Small intestine (tissue), 7 donors: ENCODE measurements around the gene PRM1. TPM values are rescaled to one million over a fixed set of nuclear protein-coding genes. Genes with fewer than 3 reads are reported as not detected.

Source experiments
- DNase-seq, 2 donors: peaks; one replicate each; pipeline versions ENCODE4 v3.0.0 to v3.0.0-alpha.2; 2013
- FAIRE-seq: peaks from 2 replicates; lab custom pipeline; 2012; peaks lifted over from hg19 to GRCh38; lab: Jason Lieb, UNC
- H3K27ac ChIP-seq, 3 donors: one replicate each; pipeline ENCODE4 v1.5.1; 2013; ENCODE audit warnings: low read length in 2 of 3, mild to moderate bottlenecking in 2 of 3, control low read depth in 1 of 3, inconsistent platforms in 1 of 3, low read depth in 1 of 3, moderate library complexity in 1 of 3
- H3K27me3 ChIP-seq, 3 donors: one replicate each; pipeline ENCODE4 v1.6.1; 2013; ENCODE audit warnings: low read length in 3 of 3, inconsistent platforms in 1 of 3; ENCODE audit not compliant: control insufficient read depth in 3 of 3, insufficient read depth in 3 of 3
- H3K36me3 ChIP-seq, 3 donors: one replicate each; pipeline ENCODE4 v1.6.1; 2013; ENCODE audit warnings: low read length in 3 of 3, inconsistent platforms in 1 of 3, low read depth in 1 of 3, mild to moderate bottlenecking in 1 of 3, moderate library complexity in 1 of 3; ENCODE audit not compliant: control insufficient read depth in 3 of 3, insufficient read depth in 2 of 3
- H3K4me1 ChIP-seq, 3 donors: one replicate each; pipeline ENCODE4 v1.6.1; 2013; ENCODE audit warnings: low read length in 2 of 3, inconsistent platforms in 1 of 3, low read depth in 1 of 3, mild to moderate bottlenecking in 1 of 3, moderate library complexity in 1 of 3; ENCODE audit not compliant: control insufficient read depth in 3 of 3, insufficient read depth in 2 of 3
- H3K4me3 ChIP-seq, 3 donors: one replicate each; pipeline ENCODE4 v1.5.1; 2013; ENCODE audit warnings: low read length in 3 of 3, control low read depth in 1 of 3, inconsistent platforms in 1 of 3, low read depth in 1 of 3, mild to moderate bottlenecking in 1 of 3, moderate library complexity in 1 of 3
- H3K9me3 ChIP-seq, 2 donors: one replicate each; pipeline ENCODE4 v1.6.1; 2013; ENCODE audit warnings: low read depth in 1 of 2, low read length in 1 of 2; ENCODE audit not compliant: control insufficient read depth in 2 of 2, insufficient read depth in 1 of 2
- WGBS, 3 donors: extraction: QIAGEN DNeasy Blood & Tissue Kit; methylation state at CpG; one replicate each; pipeline ENCODE4 v1.1.7; 2013; 5-methylcytosine and 5-hydroxymethylcytosine counted together
- polyA plus RNA-seq, 4 donors: library from polyadenylated mRNA; stranded (reverse) in 3 of 4; unstranded in 1 of 4; fragments of 200-250 nt in 3 of 4; fragments of 120-200 nt in 1 of 4; gene quantifications; one replicate each; pipeline versions ENCODE4 v1.2.1 to v1.2.3, GENCODE V29; 2013
- donor health status: healthy with polysubstance abuse.
- donor health status: control.
- donor health status: control.
- donor health status: Bipolar disorder and iron deficiency.
- donor health status: healthy.

PRM1 gene
- polyA plus RNA-seq, 4 donors = not detected

DNA sequence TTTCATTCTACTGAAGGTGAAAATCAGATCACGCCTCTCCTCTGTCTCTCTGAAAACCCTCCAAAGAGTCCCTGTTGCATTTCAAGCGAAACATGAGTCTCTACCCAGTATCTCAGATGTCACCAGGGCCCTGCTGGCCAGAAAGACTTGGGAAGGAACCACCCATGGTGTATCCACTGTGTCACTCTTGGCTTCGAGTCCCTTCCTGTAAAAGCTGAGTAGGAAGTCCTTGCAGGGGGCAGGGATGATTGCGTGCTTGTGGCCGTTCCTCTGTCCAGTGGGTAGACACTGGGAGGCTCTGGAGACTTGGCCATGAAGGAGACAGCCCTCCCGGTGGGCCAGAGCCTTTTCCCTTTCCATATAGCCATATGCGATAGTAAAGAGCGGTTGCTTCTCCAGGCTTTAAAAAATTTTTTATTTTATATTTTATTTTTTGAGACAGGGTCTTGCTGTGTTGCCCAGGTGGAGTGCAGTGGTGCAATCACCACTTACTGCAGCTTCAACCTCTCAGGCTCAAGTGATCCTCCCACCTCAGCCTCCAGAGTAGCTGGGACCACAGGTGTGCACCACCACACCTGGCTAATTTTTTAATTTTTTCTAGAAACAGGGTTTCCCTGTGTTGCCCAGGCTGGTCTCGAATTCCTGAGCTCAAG is 45.1 kb upstream of the PRM1 start:
- H3K27ac ChIP-seq = no peak overlapping the region
- H3K36me3 ChIP-seq = no peaks in the 10 kb centered on the region
- no peak for FAIRE-seq
- H3K27me3 ChIP-seq = no peaks in the 10 kb centered on the region
- no peaks in the 10 kb centered on the region for H3K9me3 ChIP-seq
- H3K4me1 ChIP-seq = no peaks in the 10 kb centered on the region
- DNase-seq = no peak
- WGBS, 3 donors = 79 to 94% (median 89%) methylated on average over 9 of the region's 9 CpGs
- no peak overlapping the region for H3K4me3 ChIP-seq

- H3K4me1 ChIP-seq = no peaks in the 10 kb centered on the region
- FAIRE-seq = no peak
- 81 to 88% (median 82%) methylated on average over 10 of the region's 10 CpGs for WGBS, 3 donors
- no peaks in the 10 kb centered on the region for H3K36me3 ChIP-seq
- no peak for DNase-seq
- H3K9me3 ChIP-seq = no peaks in the 10 kb centered on the region
- no peak overlapping the region for H3K4me3 ChIP-seq
- H3K27me3 ChIP-seq = no peaks in the 10 kb centered on the region
- H3K27ac ChIP-seq = no peak overlapping the region
Observed at GRCh38 chr16:11325404-11326083, 44.4 kb upstream of the PRM1 start.

DNA sequence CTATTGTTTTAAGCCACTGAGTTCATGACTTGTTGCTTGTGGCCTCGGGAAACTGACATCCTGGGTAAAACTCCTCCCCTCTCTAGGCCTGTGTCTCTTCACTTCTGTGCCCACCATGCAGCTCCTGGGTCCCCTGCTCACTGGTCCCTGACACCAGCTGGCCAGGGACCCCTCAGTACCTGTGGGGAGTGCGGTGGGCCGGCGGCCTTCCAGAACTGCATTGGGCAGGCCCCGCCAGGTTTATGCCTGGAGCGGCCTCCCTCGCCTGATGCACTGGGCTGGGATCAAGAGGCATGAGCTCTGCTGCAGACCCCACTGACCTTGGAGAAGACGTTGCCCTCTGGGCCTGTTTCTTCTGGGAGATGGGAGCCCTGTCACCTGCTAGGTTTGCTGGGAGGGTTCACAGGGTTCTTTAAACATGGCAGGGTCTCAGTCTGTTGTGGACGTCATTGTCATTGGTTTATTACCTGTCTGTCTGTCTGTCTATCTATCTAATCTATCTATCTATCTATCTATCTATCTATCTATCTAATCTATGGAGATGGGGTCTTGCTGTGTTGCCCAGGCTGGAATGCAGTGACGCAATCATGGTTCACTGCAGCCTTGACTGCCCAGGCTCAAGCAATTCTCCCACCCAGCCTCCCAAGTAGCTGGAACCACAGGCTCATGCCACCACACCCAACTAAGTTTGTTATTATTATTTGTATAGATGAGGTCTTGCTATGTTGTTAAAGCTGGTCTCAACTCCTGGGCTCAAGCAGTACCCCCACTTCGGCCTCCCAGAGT is 42.6 kb upstream of the PRM1 start:
- Histone ChIP-seq H3K4me3 (no peak overlapping the region), H3K27me3 (no peaks in the 10 kb centered on the region), H3K36me3 (no peaks in the 10 kb centered on the region), H3K4me1 (no peaks in the 10 kb centered on the region), H3K27ac (no peak overlapping the region), H3K9me3 (no peaks in the 10 kb centered on the region)
- FAIRE-seq = no peak
- 90 to 92% (median 91%) methylated on average over 11 of the region's 11 CpGs for WGBS, 3 donors
- DNase-seq = no peak

GRCh38 chr16:11322823-11323222 is 41.7 kb upstream of the PRM1 start:
- no peak for FAIRE-seq

DNA sequence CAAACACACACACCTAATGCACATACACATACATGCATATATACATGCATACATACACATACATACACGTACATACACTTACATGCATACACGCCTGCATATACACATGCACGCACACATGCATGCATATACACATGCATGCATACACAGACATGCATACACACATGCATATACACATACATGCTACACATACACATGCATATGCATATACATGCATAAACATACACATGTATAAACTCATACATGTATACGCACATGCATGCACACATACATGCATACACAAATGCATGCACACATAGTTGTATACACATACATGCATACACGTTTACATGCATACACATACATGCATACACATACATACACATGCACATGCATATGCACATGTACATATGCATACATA is 40.5 kb upstream of the PRM1 start:
- Histone ChIP-seq H3K27ac (no peak overlapping the region), H3K4me3 (no peak overlapping the region), H3K36me3 (no peaks in the 10 kb centered on the region), H3K27me3 (no peaks in the 10 kb centered on the region), H3K9me3 (no peaks in the 10 kb centered on the region), H3K4me1 (no peaks in the 10 kb centered on the region)
- WGBS, 3 donors = 82 to 93% (median 84%) methylated on average over 5 of the region's 5 CpGs
- DNase-seq (no peak), FAIRE-seq (no peak)

More at GRCh38 chr16:11322823-11323222, 41.7 kb upstream of the PRM1 start:
- Histone ChIP-seq H3K4me3 (no peak overlapping the region), H3K27me3 (no peaks in the 10 kb centered on the region), H3K27ac (no peak overlapping the region), H3K9me3 (no peaks in the 10 kb centered on the region), H3K36me3 (no peaks in the 10 kb centered on the region), H3K4me1 (no peaks in the 10 kb centered on the region)
- WGBS, 3 donors = 64 to 86% (median 77%) methylated on average over 3 of the region's 3 CpGs
- DNase-seq = no peak

DNA sequence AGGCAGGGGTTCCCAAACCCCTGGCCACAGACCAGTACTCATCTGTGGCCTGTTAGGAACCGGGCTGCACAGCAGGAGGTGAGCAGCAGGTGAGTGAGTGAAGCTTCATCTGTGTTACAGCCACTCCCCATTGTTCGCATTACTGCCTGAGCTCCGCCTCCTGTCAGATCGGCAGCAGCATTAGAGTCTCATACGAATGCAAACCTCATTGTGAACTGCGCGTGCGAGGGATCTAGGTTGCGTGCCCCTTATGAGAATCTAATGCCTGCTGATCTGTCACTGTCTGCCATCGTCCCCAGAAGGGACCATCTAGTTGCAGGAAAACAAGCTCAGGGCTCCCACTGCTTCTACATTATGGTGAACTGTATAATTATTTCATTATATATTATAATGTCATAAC is 39.0 kb upstream of the PRM1 start:
- H3K9me3 ChIP-seq = no peaks in the 10 kb centered on the region
- H3K4me1 ChIP-seq = no peaks in the 10 kb centered on the region
- 58 to 76% (median 61%) methylated on average over 10 of the region's 10 CpGs for WGBS, 3 donors
- H3K27ac ChIP-seq = no peak overlapping the region
- H3K36me3 ChIP-seq = no peaks in the 10 kb centered on the region
- DNase-seq (no peak), FAIRE-seq (no peak)
- H3K4me3 ChIP-seq = no peak overlapping the region
- no peaks in the 10 kb centered on the region for H3K27me3 ChIP-seq

DNA sequence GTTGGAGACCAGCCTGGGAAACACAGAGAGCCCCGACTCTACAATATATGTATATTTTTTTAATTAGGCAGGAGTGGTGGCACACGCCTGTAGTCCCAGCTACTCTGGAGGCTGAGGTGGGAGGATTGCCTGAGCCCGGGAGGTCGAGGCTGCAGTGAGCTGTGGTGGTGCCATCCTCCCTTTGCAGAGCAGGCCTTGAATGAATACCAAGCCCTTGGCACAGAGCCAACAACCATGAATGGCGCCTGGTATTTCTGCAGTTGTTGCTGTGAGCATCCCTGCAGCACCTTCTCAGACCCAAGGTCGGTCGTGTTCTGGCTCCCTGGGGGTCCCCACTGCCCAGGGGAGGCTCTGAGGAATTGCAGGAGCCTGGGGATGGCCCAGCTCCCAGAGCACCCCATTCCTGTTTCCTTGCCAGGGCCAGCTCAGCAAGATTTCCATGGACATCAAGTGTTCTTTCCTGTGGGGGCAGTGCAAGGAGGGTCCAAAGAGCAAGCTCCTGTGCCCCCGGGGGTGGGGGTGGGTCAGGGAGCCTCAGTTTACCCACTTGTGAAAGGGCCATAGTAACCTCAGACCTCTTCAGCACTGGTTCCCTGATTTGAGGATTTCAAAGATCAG is 38.5 kb upstream of the PRM1 start:
- H3K4me3 ChIP-seq = no peak overlapping the region
- H3K4me1 ChIP-seq = no peaks in the 10 kb centered on the region
- DNase-seq (peak in 1 of 2 donors; percentile 45), FAIRE-seq (no peak)
- no peaks in the 10 kb centered on the region for H3K36me3 ChIP-seq
- H3K27me3 ChIP-seq = no peaks in the 10 kb centered on the region
- no peak overlapping the region for H3K27ac ChIP-seq
- H3K9me3 ChIP-seq = no peaks in the 10 kb centered on the region
- WGBS, 3 donors = 35 to 65% (median 51%) methylated on average over 8 of the region's 8 CpGs

DNA sequence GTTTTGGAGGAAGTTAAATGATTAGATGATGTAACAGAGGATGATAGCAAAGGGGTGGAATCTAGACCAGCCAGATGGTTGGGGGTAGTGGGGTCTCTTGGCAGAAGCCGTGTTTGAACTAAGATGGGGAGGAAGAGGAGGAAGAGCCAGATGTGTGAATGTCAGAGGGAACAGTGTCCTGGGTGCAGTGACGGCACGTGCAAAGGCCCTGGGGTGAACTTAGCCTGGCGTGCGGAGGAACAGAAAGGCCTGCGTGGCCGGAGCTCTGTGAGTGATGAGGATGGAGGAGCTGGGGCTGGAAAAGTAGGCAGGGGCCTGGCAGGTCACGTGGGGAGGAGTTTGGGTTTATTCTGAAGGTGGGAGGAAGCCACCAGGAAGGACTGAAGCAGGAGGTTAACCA is 37.7 kb upstream of the PRM1 start:
- no peak for FAIRE-seq
- H3K27ac ChIP-seq = no peak overlapping the region
- H3K36me3 ChIP-seq = no peaks in the 10 kb centered on the region
- no peaks in the 10 kb centered on the region for H3K9me3 ChIP-seq
- no peaks in the 10 kb centered on the region for H3K4me1 ChIP-seq
- 82 to 91% (median 89%) methylated on average over 8 of the region's 8 CpGs for WGBS, 3 donors
- H3K4me3 ChIP-seq = no peak overlapping the region
- H3K27me3 ChIP-seq = no peaks in the 10 kb centered on the region
- DNase-seq = no peak
